ENCODE data around the gene METRNL. TPM values are rescaled to one million over a fixed set of nuclear protein-coding genes. Genes with fewer than 3 reads are reported as not detected.
A peak's percentile ranks its signal among the peaks of the same experiment; 100 is the strongest.
"Not testable (repeated sequence)": the region's sequence is repeated elsewhere in the genome, so short reads cannot be mapped to it uniquely, and the experiment has no call there.

METRNL gene
- total RNA-seq (10 to 100 TPM; 53.0 to 61.8 TPM), polyA plus RNA-seq (ENCODE audit: insufficient read length in 6 of 6) (10 to 100 TPM; 12.7 to 24.0 (median 17.2) TPM)
- long read RNA-seq, donor 1, transcript METRNL-201 (4 exons, 1,605 nt) = major isoform, 7 of 7 reads
- long read RNA-seq, donor 1, partial matches to known transcripts = 0 of 7 reads
- long read RNA-seq, donor 1, other reads (novel, unspliced or antisense) = 0 of 7 reads
- long read RNA-seq, donor 2, transcript METRNL-201 (4 exons, 1,605 nt) = major isoform, 9 of 12 reads
- long read RNA-seq, donor 2, partial matches to known transcripts = 0 of 12 reads
- long read RNA-seq, donor 2, other reads (novel, unspliced or antisense) = 0 of 12 reads
- long read RNA-seq, donor 3, transcript METRNL-201 (4 exons, 1,605 nt) = major isoform, 10 of 11 reads
- long read RNA-seq, donor 3, partial matches to known transcripts = 0 of 11 reads
- long read RNA-seq, donor 3, other reads (novel, unspliced or antisense) = 0 of 11 reads
- long read RNA-seq, donor 4, partial matches to known transcripts = 2 of 11 reads
- long read RNA-seq, donor 4, other reads (novel, unspliced or antisense) = 6 of 11 reads
- long read RNA-seq, donor 5, transcript METRNL-201 (4 exons, 1,605 nt) = major isoform, 6 of 9 reads
- long read RNA-seq, donor 5, partial matches to known transcripts = 0 of 9 reads
- long read RNA-seq, donor 5, other reads (novel, unspliced or antisense) = 0 of 9 reads
- long read RNA-seq, donor 6, transcript METRNL-201 (4 exons, 1,605 nt) = major isoform, 6 of 7 reads
- long read RNA-seq, donor 6, partial matches to known transcripts = 0 of 7 reads
- long read RNA-seq, donor 6, other reads (novel, unspliced or antisense) = 0 of 7 reads
- long read RNA-seq, donor 7, partial matches to known transcripts = 0 of 3 reads
- long read RNA-seq, donor 7, other reads (novel, unspliced or antisense) = 0 of 3 reads
- long read RNA-seq, donor 8, transcript METRNL-201 (4 exons, 1,605 nt) = major isoform, 6 of 6 reads
- long read RNA-seq, donor 8, partial matches to known transcripts = 0 of 6 reads
- long read RNA-seq, donor 8, other reads (novel, unspliced or antisense) = 0 of 6 reads
- long read RNA-seq, donor 9 = 0 reads
- long read RNA-seq, donor 10, partial matches to known transcripts = 0 of 6 reads
- long read RNA-seq, donor 10, other reads (novel, unspliced or antisense) = 4 of 6 reads
- long read RNA-seq, donor 11 = 0 reads
- long read RNA-seq, donor 12, transcript METRNL-201 (4 exons, 1,605 nt) = major isoform, 6 of 7 reads
- long read RNA-seq, donor 12, partial matches to known transcripts = 0 of 7 reads
- long read RNA-seq, donor 12, other reads (novel, unspliced or antisense) = 0 of 7 reads

GRCh38 chr17:83079352-83079747 lies at the start of gene METRNL:
Gene METRNL (plus strand): TSS chr17:83079609. CDS start chr17:83079816, 207 bp downstream.
- H3K4me3 ChIP-seq = peak within 1 kb of the TSS; percentile 62 to 76
- H3K9me3 ChIP-seq = no peaks in the 10 kb centered on the region
- peak; percentile 45 for ATAC-seq
- peak within 1 kb of the TSS; percentile 73 to 81 for H3K27ac ChIP-seq
- TF ChIP-seq CTCF (IDR thresholded peaks at IDR 0.05) = no peak
- H3K36me3 ChIP-seq = peaks cover 0 to 6% of the 10 kb centered on the region in 2 donors
- peaks cover 22 to 45% of the 10 kb centered on the region in 2 donors for H3K4me1 ChIP-seq
- H3K27me3 ChIP-seq = peaks cover 0 to 46% of the 10 kb centered on the region in 2 donors
- intact Hi-C loops (cut with DNase I) = no loop called here
- peak in 3 of 4 donors; percentile 74 to 95 (median 85) for DNase-seq

GRCh38 chr17:83030432-83030831 lies 49.0 kb upstream of the METRNL start:
- intact Hi-C loops (cut with DNase I) = no loop called here
- Histone ChIP-seq H3K9me3 (no peaks in the 10 kb centered on the region), H3K36me3 (peaks cover 0 to 38% of the 10 kb centered on the region in 2 donors), H3K4me3 (no peak overlapping the region), H3K27me3 (no peaks in the 10 kb centered on the region), H3K4me1 (no peaks in the 10 kb centered on the region), H3K27ac (no peak overlapping the region)
- ATAC-seq (no peak), DNase-seq (peak in 1 of 4 donors; percentile 26)
- TF ChIP-seq CTCF (IDR thresholded peaks at IDR 0.05) = no peak

GRCh38 chr17:83031321-83031945 lies 48.0 kb upstream of the METRNL start:
- peak in 1 of 4 donors; percentile 16 for DNase-seq
- H3K4me3 ChIP-seq = no peak overlapping the region
- peaks cover 0 to 44% of the 10 kb centered on the region in 2 donors for H3K36me3 ChIP-seq
- intact Hi-C loops (cut with DNase I) = no loop called here
- H3K27me3 ChIP-seq = no peaks in the 10 kb centered on the region
- H3K4me1 ChIP-seq = no peaks in the 10 kb centered on the region
- no peak overlapping the region for H3K27ac ChIP-seq
- no peak for ATAC-seq
- TF ChIP-seq CTCF (IDR thresholded peaks at IDR 0.05) = no peak
- no peaks in the 10 kb centered on the region for H3K9me3 ChIP-seq

- peaks cover 0 to 50% of the 10 kb centered on the region in 2 donors for H3K36me3 ChIP-seq
- peak in 1 of 4 donors; percentile 24 for DNase-seq
- H3K4me3 ChIP-seq; ATAC-seq; H3K27ac ChIP-seq; H3K4me1 ChIP-seq; H3K27me3 ChIP-seq; H3K9me3 ChIP-seq; intact Hi-C loops (cut with DNase I): not testable (repeated sequence)
Measured at GRCh38 chr17:83031946-83032451, 47.4 kb upstream of the METRNL start.

GRCh38 chr17:83032781-83033180 lies 46.6 kb upstream of the METRNL start:
- Histone ChIP-seq H3K27me3 (no peaks in the 10 kb centered on the region), H3K4me1 (no peaks in the 10 kb centered on the region), H3K36me3 (peaks cover 0 to 57% of the 10 kb centered on the region in 2 donors), H3K27ac (no peak overlapping the region), H3K4me3 (no peak overlapping the region), H3K9me3 (no peaks in the 10 kb centered on the region)
- DNase-seq (peak in 1 of 4 donors; percentile 8), ATAC-seq (no peak)
- intact Hi-C loops (cut with DNase I) = no loop called here
- TF ChIP-seq CTCF (IDR thresholded peaks at IDR 0.05) = no peak
